ENCODE data around the gene TENT5C. TPM values are rescaled to one million over a fixed set of nuclear protein-coding genes. Genes with fewer than 3 reads are reported as not detected.

The TENT5C gene
- total RNA-seq, 1 donor from 2014 or later: 8.6 TPM

- intact Hi-C loops (cut with micrococcal nuclease): no loop called here
These were observed 15.4 kb upstream of the TENT5C start for GRCh38 chr1:117590273-117590925.

- intact Hi-C loops (cut with micrococcal nuclease): no loop called here
These were observed 14.6 kb upstream of the TENT5C start for GRCh38 chr1:117591252-117591651.

GRCh38 chr1:117592155-117592554 lies 13.7 kb upstream of the TENT5C start:
- intact Hi-C loops (cut with micrococcal nuclease): no loop called here

- intact Hi-C loops (cut with micrococcal nuclease): no loop called here
These were observed 11.4 kb upstream of the TENT5C start for GRCh38 chr1:117594261-117594990.

GRCh38 chr1:117596023-117596720 lies 9.7 kb upstream of the TENT5C start:
- intact Hi-C loops (cut with micrococcal nuclease): loop anchor here (2.0 kb wide), 1 partner anchor 21 kb away; no protein-coding TSS in a partner anchor

GRCh38 chr1:117598489-117598888 lies 7.4 kb upstream of the TENT5C start:
- intact Hi-C loops (cut with micrococcal nuclease): no loop called here

GRCh38 chr1:117599286-117600221 lies 6.3 kb upstream of the TENT5C start:
- intact Hi-C loops (cut with micrococcal nuclease): loop anchor here (10.0 kb wide), 4 partner anchors 155 to 1545 kb away; partner anchors contain the start of genes ATP1A1, TTF2 and WARS2

DNA sequence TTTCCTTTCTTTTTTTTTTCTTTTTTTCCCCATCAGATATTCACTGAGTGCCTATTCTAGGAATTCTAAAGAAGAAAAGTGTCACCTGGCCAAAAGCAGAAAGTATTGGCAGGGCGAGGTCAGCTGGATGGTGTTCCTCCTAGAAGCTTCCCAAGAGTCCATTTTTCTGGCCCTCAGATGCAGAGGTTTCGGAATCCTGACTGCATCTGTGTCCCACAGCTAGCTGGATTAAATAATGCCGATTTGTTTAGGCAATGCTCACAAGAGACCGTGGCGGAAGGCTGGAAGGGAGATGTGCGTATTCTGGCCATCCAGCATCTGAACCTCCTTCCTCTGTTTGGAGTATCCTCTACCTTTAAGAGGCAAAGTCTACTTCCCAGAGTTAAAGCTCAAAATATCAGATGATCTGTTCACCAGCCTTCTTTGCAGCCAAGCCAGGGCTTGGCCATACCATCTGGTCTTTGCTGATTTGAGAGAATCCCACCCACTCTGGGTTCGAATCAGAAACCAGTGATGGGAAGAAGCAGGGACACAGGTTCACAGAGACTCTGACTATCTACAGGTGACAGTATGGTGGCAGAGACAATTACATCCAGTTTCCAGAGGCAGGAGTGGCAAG lies 5.4 kb upstream of the TENT5C start:
- intact Hi-C loops (cut with micrococcal nuclease): loop anchor here (10.0 kb wide), 4 partner anchors 154 to 1544 kb away; partner anchors contain the start of genes ATP1A1, TTF2 and WARS2

- intact Hi-C loops (cut with micrococcal nuclease): loop anchor here (10.0 kb wide), 4 partner anchors 154 to 1544 kb away; partner anchors contain the start of genes ATP1A1, TTF2 and WARS2
These were observed 4.9 kb upstream of the TENT5C start for GRCh38 chr1:117600966-117601365.

DNA sequence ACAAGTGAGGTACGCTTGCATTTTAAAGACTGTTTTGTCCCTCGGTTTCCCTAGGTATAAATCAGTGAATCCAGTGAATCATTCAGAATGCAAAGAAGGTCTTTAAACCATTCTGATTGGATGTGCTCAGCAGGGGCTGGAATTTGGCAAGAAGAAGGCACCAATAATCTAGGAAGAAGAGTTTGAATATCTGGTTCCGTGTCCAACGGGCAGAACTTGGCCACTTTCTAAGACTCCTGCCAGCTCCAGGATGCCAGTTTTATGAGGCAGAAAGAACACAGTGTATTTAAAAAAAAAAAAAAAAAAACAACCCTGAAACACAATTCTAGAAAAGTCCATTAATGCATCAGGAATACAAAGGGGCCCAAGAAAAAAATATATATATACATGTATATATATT lies 3.0 kb upstream of the TENT5C start:
- intact Hi-C loops (cut with micrococcal nuclease): loop anchor here (10.0 kb wide), 4 partner anchors 152 to 1542 kb away; partner anchors contain the start of genes ATP1A1, TTF2 and WARS2

GRCh38 chr1:117605164-117605773 lies 579 bp upstream of the TENT5C start:
- intact Hi-C loops (cut with micrococcal nuclease): loop anchor here (1.0 to 10.0 kb wide), 10 partner anchors 51 to 1540 kb away; partner anchors contain the start of genes ATP1A1, GDAP2, MAN1A2 and TTF2

GRCh38 chr1:117606649-117607430 lies 992 bp downstream of the TENT5C start:
- intact Hi-C loops (cut with micrococcal nuclease): loop anchor here (10.0 kb wide), 4 partner anchors 148 to 1538 kb away; partner anchors contain the start of genes ATP1A1, TTF2 and WARS2

GRCh38 chr1:117607471-117607870 lies 1.6 kb downstream of the TENT5C start:
- intact Hi-C loops (cut with micrococcal nuclease): loop anchor here (10.0 kb wide), 4 partner anchors 147 to 1537 kb away; partner anchors contain the start of genes ATP1A1, TTF2 and WARS2

DNA sequence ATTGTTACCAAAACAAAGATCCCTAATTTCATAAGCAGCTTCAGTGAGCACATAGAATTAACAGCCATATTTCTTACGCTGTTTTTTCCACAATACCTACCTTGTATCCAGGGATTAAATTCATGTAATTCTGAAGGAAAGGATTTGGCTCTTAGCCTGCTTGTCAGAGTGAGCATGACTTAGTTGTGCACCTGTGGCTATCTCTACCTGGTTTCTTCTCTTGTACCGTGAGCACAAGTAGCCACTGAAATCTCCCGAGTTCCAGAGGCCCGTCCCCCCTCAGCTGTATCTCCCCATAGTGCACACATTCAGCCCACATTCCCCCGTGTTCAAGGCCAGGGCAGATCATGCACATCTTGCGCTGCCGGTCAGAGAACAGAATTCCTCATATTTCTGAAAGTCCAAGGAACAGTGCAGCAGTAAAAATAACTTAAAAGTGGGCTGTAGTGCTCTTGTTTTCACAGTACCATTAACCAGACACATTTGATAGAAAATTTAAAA lies 2.3 kb downstream of the TENT5C start:
- intact Hi-C loops (cut with micrococcal nuclease): loop anchor here (10.0 kb wide), 4 partner anchors 147 to 1537 kb away; partner anchors contain the start of genes ATP1A1, TTF2 and WARS2

- intact Hi-C loops (cut with micrococcal nuclease): loop anchor here (10.0 kb wide), 4 partner anchors 146 to 1536 kb away; partner anchors contain the start of genes ATP1A1, TTF2 and WARS2
These were observed 2.9 kb downstream of the TENT5C start for GRCh38 chr1:117608758-117609157.

- intact Hi-C loops (cut with micrococcal nuclease): loop anchor here (10.0 kb wide), 4 partner anchors 145 to 1535 kb away; partner anchors contain the start of genes ATP1A1, TTF2 and WARS2
These were observed 3.6 kb downstream of the TENT5C start for GRCh38 chr1:117609471-117609911.

GRCh38 chr1:117610036-117610435 lies 4.2 kb downstream of the TENT5C start:
- intact Hi-C loops (cut with micrococcal nuclease): no loop called here

- intact Hi-C loops (cut with micrococcal nuclease): no loop called here
These were observed 5.3 kb downstream of the TENT5C start for GRCh38 chr1:117611121-117611601.

All from T-helper 2 cell treated with Interferon-gamma antibody and Interleukin-4, amounts not matched to agents 100 ng/mL and 5 ng/mL, for 36 hours (primary cell).